Measurements from ENCODE around the gene SMPD4.
A peak's percentile ranks its signal among the peaks of the same experiment; 100 is the strongest.
"Not testable (repeated sequence)": the region's sequence is repeated elsewhere in the genome, so short reads cannot be mapped to it uniquely, and the experiment has no call there.

SMPD4 gene

DNA sequence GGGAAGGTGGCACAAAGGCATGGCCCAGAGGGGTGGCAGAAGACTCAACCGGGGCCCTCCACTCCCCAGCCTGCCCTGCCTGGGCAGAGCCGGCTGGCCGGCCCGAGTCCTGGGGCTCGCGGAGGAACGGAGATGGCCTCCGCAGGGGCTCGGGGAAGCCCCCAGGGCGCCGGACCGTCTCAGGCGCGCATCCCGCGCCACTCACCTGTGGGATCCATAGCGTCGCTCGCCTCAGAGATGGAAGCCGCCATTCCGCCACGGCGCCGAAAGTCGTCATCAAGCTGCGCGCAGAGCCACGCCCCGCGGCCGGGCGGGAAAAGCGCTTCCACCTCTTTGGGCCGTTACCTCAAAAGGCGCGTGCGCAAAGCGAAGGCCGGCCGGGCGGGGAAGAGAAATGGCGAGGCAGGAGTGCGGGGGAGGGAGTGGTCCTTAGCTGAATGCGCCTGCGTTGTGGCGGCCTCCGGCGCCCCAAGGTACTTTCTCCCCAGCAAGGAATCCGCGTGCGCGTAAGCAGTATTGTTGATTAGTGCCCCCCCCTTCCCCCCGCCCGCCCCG, at the start of gene SMPD4:
Gene SMPD4, minus strand, starts transcription at position 278 of the 555 bp plus-strand sequence. CDS start 5,010 bp downstream, outside the sequence.
- H3K79me2 ChIP-seq (ENCODE audit: insufficient read depth, low read length): peaks cover 32% of the 10 kb centered on the region
- H3K4me3 ChIP-seq (ENCODE audit: low read depth, low read length, poor library complexity, severe bottlenecking): peak within 1 kb of the TSS; percentile 87
- peaks cover 14% of the 10 kb centered on the region; the same call in 1 of the 2 replicates for H3K36me3 ChIP-seq (ENCODE audit: insufficient read depth, low read length)
- H3K9ac ChIP-seq (ENCODE audit: low read length): peak within 1 kb of the TSS; percentile 85
- H3K4me2 ChIP-seq (ENCODE audit: low read length): peak within 1 kb of the TSS; percentile 86
- H4K20me1 ChIP-seq (ENCODE audit: insufficient read depth, low read length): no peaks in the 10 kb centered on the region
- H3K4me1 ChIP-seq (ENCODE audit: insufficient read depth, low read length, severe bottlenecking): peaks cover 25% of the 10 kb centered on the region
- H3K27me3 ChIP-seq (ENCODE audit: insufficient read depth, low read length): no peaks in the 10 kb centered on the region
- H3K27ac ChIP-seq (ENCODE audit: low read depth, low read length, poor library complexity, severe bottlenecking): peak within 1 kb of the TSS; percentile 82
- H3K9me2 ChIP-seq (ENCODE audit: low read depth, low read length): no peaks in the 10 kb centered on the region
- H3F3A ChIP-seq (ENCODE audit: insufficient read depth, low read length): no peaks in the 10 kb centered on the region
- no peak within 1 kb of the TSS for H2AFZ ChIP-seq (ENCODE audit: low read length)
- no peak for TF ChIP-seq EZH2 (IDR thresholded peaks at IDR 0.05; ENCODE audit: borderline replicate concordance, low read length)
- TF ChIP-seq CTCF (IDR thresholded peaks at IDR 0.05; ENCODE audit: low read length): no peak
- H3K9me3 ChIP-seq (ENCODE audit: low read length): no peaks in the 10 kb centered on the region

GRCh38 chr2:130230907-130231306, 49.5 kb upstream of the SMPD4 start:
- H3K9me3 ChIP-seq (ENCODE audit: low read length); H3K4me1 ChIP-seq (ENCODE audit: insufficient read depth, low read length, severe bottlenecking); H3K4me2 ChIP-seq (ENCODE audit: low read length); H3K27me3 ChIP-seq (ENCODE audit: insufficient read depth, low read length); H3F3A ChIP-seq (ENCODE audit: insufficient read depth, low read length); H2AFZ ChIP-seq (ENCODE audit: low read length); H3K27ac ChIP-seq (ENCODE audit: low read depth, low read length, poor library complexity, severe bottlenecking); H3K36me3 ChIP-seq (ENCODE audit: insufficient read depth, low read length); H3K79me2 ChIP-seq (ENCODE audit: insufficient read depth, low read length); H3K4me3 ChIP-seq (ENCODE audit: low read depth, low read length, poor library complexity, severe bottlenecking); H3K9ac ChIP-seq (ENCODE audit: low read length); H3K9me2 ChIP-seq (ENCODE audit: low read depth, low read length); H4K20me1 ChIP-seq (ENCODE audit: insufficient read depth, low read length): not testable (repeated sequence)

GRCh38 chr2:130230376-130230775, 49.0 kb upstream of the SMPD4 start:
- H3K4me1 ChIP-seq (ENCODE audit: insufficient read depth, low read length, severe bottlenecking); H4K20me1 ChIP-seq (ENCODE audit: insufficient read depth, low read length); H2AFZ ChIP-seq (ENCODE audit: low read length); H3K9me2 ChIP-seq (ENCODE audit: low read depth, low read length); H3K27ac ChIP-seq (ENCODE audit: low read depth, low read length, poor library complexity, severe bottlenecking); H3K36me3 ChIP-seq (ENCODE audit: insufficient read depth, low read length); H3K9ac ChIP-seq (ENCODE audit: low read length); H3K79me2 ChIP-seq (ENCODE audit: insufficient read depth, low read length); H3F3A ChIP-seq (ENCODE audit: insufficient read depth, low read length); H3K27me3 ChIP-seq (ENCODE audit: insufficient read depth, low read length); H3K4me3 ChIP-seq (ENCODE audit: low read depth, low read length, poor library complexity, severe bottlenecking); H3K4me2 ChIP-seq (ENCODE audit: low read length); H3K9me3 ChIP-seq (ENCODE audit: low read length): not testable (repeated sequence)

DNA sequence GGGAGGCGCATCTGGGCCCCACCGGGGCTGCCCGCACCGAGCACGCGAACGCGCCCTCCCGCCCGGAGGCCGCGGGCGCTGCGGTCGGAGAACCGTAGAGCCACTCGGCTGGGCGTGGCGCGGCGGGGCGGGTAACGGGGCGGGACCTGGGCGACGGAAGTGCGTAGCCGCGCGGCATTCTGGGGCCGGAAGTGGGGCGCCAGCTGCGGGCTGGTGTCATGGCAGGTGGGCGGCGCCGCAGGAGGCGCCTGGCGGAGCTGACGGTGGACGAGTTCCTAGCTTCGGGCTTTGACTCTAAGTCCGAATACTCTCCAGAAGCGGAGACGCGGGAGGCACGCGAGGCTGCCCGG, 47.7 kb upstream of the SMPD4 start:
- not testable (repeated sequence) for H3K27ac ChIP-seq (ENCODE audit: low read depth, low read length, poor library complexity, severe bottlenecking); H4K20me1 ChIP-seq (ENCODE audit: insufficient read depth, low read length); H2AFZ ChIP-seq (ENCODE audit: low read length); H3K27me3 ChIP-seq (ENCODE audit: insufficient read depth, low read length); H3K9ac ChIP-seq (ENCODE audit: low read length); H3K9me3 ChIP-seq (ENCODE audit: low read length); H3K4me3 ChIP-seq (ENCODE audit: low read depth, low read length, poor library complexity, severe bottlenecking); H3K9me2 ChIP-seq (ENCODE audit: low read depth, low read length); H3K36me3 ChIP-seq (ENCODE audit: insufficient read depth, low read length); H3K4me2 ChIP-seq (ENCODE audit: low read length); H3K4me1 ChIP-seq (ENCODE audit: insufficient read depth, low read length, severe bottlenecking); H3K79me2 ChIP-seq (ENCODE audit: insufficient read depth, low read length); H3F3A ChIP-seq (ENCODE audit: insufficient read depth, low read length)

- H3K9me2 ChIP-seq (ENCODE audit: low read depth, low read length); H3K4me1 ChIP-seq (ENCODE audit: insufficient read depth, low read length, severe bottlenecking); H3K9ac ChIP-seq (ENCODE audit: low read length); H3K4me2 ChIP-seq (ENCODE audit: low read length); H3F3A ChIP-seq (ENCODE audit: insufficient read depth, low read length); H3K79me2 ChIP-seq (ENCODE audit: insufficient read depth, low read length); H3K27me3 ChIP-seq (ENCODE audit: insufficient read depth, low read length); H3K27ac ChIP-seq (ENCODE audit: low read depth, low read length, poor library complexity, severe bottlenecking); H4K20me1 ChIP-seq (ENCODE audit: insufficient read depth, low read length); H3K36me3 ChIP-seq (ENCODE audit: insufficient read depth, low read length); H2AFZ ChIP-seq (ENCODE audit: low read length); H3K9me3 ChIP-seq (ENCODE audit: low read length); H3K4me3 ChIP-seq (ENCODE audit: low read depth, low read length, poor library complexity, severe bottlenecking): not testable (repeated sequence)
Measured at GRCh38 chr2:130228467-130229160, 47.2 kb upstream of the SMPD4 start.

- not testable (repeated sequence) for H3K9ac ChIP-seq (ENCODE audit: low read length); H3K4me2 ChIP-seq (ENCODE audit: low read length); H3K27ac ChIP-seq (ENCODE audit: low read depth, low read length, poor library complexity, severe bottlenecking); H4K20me1 ChIP-seq (ENCODE audit: insufficient read depth, low read length); H3K4me3 ChIP-seq (ENCODE audit: low read depth, low read length, poor library complexity, severe bottlenecking); H3K9me2 ChIP-seq (ENCODE audit: low read depth, low read length); H3F3A ChIP-seq (ENCODE audit: insufficient read depth, low read length); H2AFZ ChIP-seq (ENCODE audit: low read length); H3K36me3 ChIP-seq (ENCODE audit: insufficient read depth, low read length); H3K9me3 ChIP-seq (ENCODE audit: low read length); H3K79me2 ChIP-seq (ENCODE audit: insufficient read depth, low read length); H3K27me3 ChIP-seq (ENCODE audit: insufficient read depth, low read length); H3K4me1 ChIP-seq (ENCODE audit: insufficient read depth, low read length, severe bottlenecking)
Measured at GRCh38 chr2:130228005-130228404, 46.6 kb upstream of the SMPD4 start.

DNA sequence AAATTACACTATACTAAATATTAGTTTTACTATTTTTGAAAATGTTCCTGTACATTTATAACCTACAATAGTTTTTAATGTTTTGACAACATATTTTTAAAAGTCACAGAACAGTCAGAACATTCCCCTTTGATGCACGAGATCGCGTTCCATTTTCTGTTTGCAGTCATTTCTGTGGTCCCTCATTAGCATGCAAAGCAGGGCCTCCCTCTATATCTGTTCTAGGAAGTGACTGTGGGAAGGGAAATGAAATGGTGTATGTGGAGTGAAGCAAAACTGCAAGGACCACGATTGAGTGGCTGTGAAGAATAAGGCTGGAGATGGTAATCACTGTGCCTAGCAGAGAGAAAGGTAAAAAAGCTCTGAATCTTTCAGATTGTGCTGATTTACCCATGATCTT, 41.1 kb upstream of the SMPD4 start:
- H3K9ac ChIP-seq (ENCODE audit: low read length); H3K27me3 ChIP-seq (ENCODE audit: insufficient read depth, low read length); H3K4me3 ChIP-seq (ENCODE audit: low read depth, low read length, poor library complexity, severe bottlenecking); H3K9me2 ChIP-seq (ENCODE audit: low read depth, low read length); H3K27ac ChIP-seq (ENCODE audit: low read depth, low read length, poor library complexity, severe bottlenecking); H3K4me1 ChIP-seq (ENCODE audit: insufficient read depth, low read length, severe bottlenecking); H3F3A ChIP-seq (ENCODE audit: insufficient read depth, low read length); H3K36me3 ChIP-seq (ENCODE audit: insufficient read depth, low read length); H3K79me2 ChIP-seq (ENCODE audit: insufficient read depth, low read length); H2AFZ ChIP-seq (ENCODE audit: low read length); H3K9me3 ChIP-seq (ENCODE audit: low read length); H3K4me2 ChIP-seq (ENCODE audit: low read length); H4K20me1 ChIP-seq (ENCODE audit: insufficient read depth, low read length): not testable (repeated sequence)
